SIG-M5 (cell line): Measurements from ENCODE around the gene PLA2G2D.
"Not testable (repeated sequence)": the region's sequence is repeated elsewhere in the genome, so short reads cannot be mapped to it uniquely, and the experiment has no call there.

Experiments
- DNase-seq: peaks from one replicate; lab custom pipeline; 2025; lab: John Stamatoyannopoulos, UW

Gene PLA2G2D

DNA sequence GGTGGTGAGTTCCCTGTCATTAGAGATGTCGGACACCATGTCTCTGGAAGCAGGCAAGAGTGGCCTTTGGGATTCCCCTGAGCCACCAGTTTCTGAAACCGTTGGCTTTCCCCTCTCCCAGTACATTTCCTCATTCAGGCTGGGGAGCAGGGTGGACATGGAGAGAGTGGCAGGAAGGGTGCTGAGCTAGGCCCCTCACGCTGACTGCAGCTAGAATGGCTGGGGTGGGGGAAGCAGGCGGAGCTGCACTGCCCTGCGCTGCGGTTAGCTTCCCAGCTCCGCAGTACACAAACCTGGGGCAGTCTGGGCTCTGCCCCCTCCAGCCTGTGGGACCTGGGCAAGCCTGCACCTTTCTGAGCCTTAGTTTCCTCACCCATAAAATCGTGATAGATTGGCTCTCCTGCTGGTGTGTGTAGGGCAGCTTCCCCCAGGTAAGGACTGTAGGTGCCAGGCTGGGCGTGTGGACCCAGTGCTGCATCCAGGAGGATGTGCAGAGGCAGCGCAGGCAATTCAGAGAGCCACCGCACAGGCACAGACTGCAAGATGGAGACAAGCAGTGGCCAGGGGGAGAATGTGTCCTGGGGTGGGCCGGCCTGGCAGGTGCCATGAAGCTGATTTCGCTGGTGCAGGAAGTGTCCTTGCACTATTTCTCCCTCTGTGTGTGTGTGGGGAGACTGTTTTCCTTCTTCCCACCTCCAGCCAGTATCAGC, 22.8 kb upstream of the PLA2G2D start:
- no peak for DNase-seq

DNA sequence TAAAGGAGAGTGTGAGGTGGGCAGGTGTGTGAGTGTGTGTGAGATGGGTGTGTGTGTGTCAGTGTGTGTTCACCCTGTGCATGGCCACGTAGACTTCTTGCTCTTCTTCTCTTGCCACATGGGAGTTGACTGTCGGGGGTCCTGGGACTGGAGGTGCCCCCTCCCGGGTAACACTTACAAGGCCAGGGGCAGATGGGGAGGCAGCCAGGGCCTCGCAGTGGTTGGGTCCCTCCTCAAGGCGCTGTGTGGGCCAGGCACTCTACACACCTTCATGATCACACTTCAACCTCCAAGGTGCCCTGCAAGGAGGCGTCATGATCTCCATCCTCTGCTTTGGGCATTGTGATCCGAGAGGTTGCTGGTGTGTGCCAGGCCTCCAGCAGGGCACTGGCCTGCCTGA, 22.1 kb upstream of the PLA2G2D start:
- DNase-seq = no peak

DNA sequence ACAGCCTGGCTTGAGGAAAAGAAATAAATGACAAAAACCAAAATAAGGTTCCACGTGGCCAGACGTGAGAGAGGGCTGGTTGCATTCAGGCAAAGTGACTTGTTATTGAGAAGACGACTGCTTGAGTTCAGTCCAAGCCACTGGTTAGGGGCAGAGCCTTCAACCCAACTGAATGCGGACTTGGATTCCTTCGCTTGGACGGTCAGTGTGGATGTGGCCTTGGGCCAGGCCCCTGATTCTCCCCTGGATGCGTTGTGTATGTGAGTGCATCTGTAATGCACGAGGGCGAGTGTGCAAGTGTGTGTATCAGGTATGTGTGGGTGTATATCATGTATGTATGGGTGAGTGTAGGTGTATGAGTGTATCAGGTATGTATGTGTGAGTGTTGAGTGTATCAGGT, 21.7 kb upstream of the PLA2G2D start:
- no peak for DNase-seq

DNA sequence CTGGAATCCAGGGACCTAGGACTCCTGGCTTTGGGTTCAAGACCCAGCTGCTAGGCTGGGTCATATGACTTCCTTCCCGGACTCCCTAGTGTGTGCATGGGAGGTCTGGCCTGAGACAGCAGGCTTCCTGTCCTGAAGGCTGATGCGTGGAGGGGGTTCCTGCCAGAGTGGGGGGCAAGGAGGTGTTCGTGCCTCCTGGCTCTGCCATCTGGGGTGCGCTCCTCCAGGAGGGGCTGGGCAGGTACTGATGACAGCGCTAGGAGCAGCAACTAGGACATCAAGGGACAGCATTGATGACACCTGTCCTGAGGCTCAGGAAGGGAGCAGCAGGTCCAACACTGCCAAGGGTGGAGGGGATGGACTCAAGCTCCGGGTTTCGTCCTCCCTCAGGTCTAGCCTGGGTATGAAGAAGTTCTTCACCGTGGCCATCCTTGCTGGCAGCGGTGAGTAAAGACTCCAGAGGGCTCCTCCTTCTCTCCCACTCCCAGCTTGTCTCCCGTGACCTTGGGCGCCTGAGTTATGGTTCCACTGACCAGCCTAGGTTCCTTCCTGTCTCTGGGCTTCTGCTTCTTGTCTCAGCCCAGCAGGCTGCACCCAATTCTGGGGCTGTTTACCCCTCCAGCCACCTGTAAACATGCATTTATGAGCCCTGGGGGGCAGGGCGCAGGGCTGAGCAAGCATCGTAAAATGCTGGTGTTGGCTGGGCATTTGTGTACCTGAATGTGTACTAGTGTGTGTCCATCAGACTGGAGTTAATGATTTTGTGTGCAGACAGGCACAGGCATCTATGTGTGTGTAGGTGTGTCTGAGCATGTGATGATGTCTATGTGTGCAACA, 20.7 kb upstream of the PLA2G2D start:
- no peak for DNase-seq

DNA sequence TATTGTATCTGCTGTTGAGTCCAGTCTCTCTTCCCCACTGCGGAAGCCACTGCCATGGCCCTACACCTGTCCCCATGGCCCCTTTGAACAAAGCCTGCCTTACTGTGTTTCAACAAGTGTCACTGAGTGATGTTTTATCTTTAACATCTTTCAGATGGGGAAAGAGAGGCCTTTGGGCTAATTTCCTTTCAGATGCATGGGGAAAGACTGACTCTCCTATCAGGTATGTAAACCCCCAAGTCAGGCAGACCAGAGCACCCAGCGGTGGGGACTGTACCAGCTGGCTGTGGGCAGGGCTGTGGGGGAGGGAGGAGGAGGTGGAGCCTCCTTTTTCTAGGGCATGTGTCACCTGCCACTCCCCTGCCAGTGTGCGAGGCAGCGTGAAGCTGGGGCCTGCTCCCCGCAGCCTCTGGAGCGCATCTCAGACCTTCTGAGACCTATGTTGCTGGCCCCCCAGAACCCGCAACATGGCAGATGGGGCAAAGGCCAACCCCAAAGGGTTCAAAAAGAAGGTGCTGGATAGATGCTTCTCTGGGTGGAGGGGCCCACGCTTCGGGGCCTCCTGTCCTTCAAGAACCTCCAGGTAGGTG, 19.7 kb upstream of the PLA2G2D start, which contains the start of gene PLA2G2F:
PLA2G2F (plus strand) TSS at position 363 of the 590 bp plus-strand sequence; CDS start at position 468, 105 bp downstream.
- DNase-seq = no peak

DNA sequence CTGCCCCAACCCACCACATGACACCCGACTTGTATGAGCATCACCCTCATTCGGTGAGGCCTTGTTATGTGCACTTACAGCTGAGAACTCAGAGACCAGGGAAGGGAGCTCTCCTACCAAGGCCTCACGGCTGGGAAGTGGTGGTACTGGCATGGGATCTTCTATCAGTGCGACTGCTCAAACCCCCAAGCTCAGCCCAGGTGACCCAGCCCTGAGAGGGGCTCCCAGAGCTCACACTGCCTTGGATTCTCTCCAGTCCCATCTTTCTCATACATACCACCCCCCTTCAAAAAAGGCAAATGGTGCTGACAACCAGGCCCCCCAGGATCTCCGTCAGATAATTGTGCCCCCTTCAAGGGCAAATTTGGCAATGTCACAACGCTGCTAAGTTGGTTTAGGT, 19.0 kb upstream of the PLA2G2D start:
- DNase-seq = no peak

DNA sequence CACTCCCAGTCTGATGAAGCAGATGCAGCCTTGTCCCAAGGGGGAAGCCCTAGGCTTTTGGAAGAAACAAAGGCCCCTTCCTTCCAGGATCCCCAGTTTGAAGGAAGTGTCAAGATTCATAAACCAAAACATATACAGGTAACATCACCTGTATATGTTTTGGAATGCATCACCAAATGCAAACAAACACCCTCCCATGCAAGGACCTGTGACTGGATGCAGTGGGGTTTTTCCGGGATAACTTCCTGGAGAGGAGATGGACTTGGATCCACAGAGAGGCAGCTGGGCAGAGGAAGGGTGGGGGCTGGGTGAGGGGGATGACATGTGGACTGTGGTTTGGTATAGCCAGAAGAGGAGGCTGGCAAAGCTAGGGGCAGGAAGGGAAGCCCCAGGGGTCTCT, 18.3 kb upstream of the PLA2G2D start:
- no peak for DNase-seq

DNA sequence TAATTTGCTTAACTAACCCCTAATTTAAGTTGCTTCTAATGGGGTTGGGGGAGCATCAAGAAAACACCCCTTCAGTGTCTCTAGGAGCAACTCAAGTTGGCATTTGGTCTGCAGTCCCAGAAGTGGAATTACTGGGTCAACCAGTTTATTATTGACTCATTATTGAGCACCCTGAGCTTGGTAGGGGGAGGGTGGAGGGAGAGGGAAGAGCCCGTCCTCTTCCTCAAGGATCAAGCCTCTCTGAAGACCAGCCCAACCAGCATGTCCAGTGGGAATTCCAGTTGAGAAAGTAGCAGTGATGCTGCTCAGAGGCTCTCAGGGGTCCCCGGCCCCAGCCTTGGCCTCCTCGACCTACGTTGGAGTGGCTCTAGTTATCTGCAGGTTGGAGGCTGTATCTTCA, 17.7 kb upstream of the PLA2G2D start:
- no peak for DNase-seq

DNA sequence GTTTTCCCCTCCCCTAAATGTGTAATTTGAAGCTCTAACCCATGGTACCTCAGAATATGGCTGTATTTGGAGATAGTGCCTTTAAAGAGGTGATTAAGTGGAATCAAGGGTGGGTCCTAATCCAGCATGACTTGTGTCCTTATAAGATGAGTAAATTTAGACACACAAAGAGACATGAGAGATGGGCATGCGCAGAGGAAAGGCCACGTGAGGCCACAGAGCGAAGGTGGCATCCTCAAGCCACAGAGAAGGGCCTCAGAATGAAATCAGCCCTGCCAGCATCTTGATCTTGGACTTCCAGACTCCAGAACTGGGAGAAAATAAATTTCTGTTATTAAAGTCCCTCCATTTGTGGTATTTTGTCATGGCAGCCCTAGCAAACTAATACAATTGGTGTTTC, 16.9 kb upstream of the PLA2G2D start:
- DNase-seq = no peak

DNA sequence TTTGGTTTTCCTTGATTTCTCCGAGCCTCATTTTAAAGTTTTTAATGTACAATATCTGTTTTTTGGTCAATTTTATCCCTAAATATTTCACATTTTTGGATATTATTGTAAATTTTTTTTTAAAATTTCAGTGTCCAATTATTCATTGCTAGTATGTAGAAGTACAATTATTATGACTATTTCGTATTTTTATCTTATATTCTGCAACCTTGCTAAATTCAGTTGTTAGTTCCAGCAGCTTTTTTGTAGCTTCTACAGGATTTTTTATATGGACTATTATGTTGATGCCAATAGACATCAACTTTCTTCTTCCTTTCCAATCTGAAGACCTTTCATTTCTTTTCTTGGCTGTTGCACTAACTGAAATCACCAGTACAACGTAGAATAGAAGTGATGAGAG, 15.7 kb upstream of the PLA2G2D start:
- no peak for DNase-seq

DNA sequence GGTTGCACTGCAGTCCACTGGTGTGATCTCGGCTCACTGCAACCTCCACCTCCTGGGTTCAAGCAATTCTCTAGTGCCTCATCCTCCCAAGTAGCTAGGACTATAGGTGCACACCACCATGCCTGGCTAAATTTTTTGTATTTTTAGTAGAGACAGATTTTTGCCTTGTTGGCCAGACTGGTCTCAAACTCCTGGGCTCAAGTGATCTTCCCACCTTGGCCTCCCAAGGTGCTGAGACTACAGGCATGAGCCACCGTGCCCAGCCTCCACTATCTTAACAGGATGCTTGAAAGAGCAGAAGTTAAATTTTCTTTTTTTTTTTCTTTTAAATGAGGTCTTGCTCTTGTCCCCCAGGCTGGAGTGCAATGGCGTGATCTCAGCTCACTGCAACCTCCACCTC, 11.2 kb upstream of the PLA2G2D start:
- not testable (repeated sequence) for DNase-seq

DNA sequence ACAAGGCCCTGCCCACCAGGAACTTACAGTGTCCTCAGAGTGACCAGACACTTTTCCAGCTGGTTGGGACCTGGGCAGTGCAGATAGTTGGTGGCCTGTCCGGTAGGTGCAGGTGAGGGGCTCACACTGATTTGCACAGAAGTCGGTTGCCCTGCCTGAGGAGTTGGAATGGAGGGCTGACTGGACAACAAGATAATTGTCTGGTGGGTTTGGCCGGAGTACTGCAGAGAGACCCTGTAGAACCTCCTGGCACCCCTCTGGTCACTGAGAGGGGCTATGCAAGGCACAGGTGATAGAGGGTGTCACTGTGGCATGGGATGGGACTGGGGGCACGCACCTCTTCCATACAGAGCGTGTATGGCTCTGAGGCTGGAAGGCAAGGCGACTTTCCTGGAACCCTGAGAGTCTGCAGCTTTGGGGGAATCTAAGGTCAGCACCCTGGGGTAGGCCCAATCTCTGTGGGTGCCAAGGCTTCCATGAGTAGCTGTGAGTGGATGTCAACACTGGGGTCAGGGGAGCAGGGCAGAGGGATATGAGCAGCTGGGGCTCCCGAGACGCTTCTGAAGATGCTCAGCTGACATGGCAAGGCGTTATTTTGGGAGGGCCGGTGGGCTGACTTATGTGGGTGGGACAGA, 7.6 kb upstream of the PLA2G2D start:
- DNase-seq = no peak

DNA sequence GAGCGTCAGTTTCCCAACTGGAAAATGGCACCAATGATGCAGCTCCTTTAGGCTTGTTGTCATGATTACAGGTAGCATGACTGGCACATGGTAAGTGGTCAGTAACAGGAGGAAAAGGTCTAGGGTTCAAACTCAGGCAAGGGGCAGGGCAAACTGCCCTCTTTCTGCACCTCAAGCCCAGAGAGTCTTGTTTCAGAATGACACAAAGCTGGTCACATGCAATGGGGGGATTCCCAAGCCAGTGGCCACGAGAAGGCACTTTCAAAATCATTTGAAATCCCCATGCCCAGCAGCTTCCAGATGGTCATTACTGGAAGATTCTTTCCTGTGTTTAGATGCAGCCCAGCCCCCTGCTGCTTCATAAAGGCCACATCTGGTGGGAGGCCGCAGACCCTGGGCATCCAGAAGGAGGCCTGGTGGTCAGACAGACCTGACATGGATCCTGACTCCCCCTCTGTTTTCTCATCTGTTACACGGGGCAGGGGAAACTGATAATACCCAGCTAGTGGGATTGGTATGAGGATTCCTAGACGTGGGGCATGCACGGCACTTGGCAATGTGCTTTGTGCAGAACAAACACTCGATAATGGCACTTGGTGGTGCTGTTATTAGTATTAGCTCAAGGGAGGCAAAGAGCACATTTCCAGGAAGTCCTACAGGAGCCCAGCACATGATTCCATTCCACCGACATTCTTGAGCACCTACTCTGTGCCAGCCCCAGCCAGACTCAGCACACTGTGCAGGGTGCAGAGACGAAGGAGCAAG, 6.9 kb upstream of the PLA2G2D start:
- no peak for DNase-seq

DNA sequence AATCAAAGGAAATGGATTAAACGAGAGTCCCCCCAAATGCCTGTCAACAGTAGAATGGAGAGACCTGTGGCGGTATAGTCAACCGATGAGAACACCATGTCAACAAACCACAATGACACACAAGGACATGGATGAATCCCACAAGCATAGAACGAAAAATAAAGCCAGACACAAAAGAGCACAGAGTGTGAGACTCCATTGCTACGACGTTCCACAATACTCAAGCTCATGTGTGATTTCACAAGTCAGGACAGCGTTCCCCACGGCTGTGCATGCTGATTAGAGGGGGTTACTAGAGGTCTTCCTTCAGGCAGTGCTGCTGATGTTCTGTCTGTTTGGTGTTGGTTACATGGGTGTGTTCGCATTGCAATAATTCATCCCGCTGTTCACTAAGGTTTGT, 5.8 kb upstream of the PLA2G2D start:
- no peak for DNase-seq

DNA sequence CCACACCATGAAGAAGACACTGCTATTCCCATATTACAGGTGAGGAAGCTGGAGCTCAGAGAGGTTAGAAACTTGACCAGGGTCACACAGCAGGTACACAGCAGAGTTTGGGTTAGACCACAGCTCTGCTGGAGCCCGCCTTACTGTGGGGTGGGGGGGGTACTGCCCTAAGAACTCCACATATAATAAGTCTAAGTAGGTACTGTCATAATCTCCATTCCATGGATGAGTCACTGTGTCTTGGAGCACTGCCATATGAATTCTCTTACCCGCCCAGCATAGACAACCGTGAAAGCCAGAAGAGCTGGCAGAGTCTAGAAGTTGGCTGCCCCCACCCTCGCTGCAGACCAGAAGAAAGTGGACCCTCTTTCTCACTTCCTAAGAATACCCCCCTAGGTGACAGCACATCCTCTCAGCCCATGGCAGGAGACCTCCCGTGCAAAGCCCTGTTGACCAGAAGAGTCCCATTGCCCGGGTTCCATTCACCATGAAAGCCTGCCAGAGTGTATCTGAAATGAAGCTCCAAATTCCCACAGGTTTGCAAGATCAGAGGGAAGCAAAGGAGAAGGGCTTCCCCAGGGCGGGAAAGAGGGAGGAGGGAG, 5.2 kb upstream of the PLA2G2D start:
- DNase-seq = no peak

DNA sequence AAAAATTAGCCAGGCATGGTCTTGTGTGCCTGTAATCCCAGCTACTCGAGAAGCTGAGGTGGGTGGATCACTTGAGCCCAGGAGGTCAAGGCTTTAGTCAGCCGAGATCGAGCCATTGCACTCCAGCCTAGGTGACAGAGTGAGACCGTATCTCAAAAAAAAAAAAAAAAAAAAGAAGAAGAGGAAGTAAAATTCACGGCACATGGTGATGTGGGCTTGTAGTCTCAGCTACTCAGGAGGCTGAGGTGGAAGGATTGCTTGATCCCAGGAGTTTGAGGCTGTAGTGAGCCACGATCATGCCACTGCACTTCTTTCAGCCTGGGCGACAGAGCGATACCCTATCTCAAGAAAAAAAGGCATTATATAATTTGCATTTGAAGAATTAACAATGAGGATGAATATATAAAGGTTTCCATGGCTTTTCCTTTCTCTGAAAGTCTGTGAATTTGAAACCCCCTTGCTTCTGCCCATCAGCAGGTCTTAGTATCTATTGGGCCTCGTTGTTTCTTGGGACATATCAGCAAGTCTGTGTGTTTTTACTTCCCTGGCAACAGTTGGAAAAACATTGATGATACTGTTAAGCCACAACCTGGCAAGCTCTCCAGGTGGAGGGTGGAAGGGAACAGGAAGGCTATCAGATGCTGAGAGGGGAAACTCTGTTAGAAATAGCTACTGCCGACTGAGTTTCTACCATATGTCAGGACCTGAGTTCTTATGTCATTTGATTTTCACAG, 4.6 kb upstream of the PLA2G2D start:
- DNase-seq = no peak

DNA sequence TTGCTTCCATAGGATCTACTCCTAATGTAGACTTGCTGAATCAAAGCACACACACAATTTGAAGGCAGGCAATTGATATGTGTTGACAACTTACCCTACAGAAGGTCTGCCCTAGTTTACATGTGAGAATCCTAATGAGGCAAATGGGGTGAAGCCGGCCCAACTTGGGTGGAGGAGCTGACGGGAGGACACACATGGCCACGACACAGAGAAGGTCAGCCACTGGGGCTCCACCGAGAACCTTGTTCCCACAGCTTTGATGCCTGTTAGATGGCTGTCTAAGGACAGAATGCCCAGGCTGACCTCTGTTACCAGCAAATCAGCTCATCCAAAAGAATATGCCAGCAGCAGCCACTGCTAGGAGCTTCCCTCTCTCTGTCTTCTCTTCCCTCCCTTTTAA, 1.5 kb upstream of the PLA2G2D start:
- no peak for DNase-seq

DNA sequence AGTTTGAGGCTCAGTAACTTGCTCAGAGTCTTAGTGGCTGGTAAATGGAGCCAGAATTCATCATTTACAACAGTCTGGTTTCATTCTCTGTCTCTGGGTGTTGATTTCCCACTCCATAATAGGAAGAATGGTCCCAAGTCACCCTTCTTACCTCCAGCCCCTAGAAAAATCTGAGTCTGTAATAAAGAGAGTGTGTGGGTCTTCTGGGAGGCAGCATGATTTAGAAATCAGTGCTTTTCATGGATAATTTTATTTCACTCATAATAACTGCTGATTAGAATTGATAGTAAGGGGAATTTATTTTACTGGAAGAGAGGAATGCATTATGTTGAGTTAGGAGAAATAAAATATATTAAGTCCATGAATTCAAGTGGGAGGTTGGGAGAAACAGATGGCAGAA, 2.1 kb downstream of the PLA2G2D start:
- no peak for DNase-seq

DNA sequence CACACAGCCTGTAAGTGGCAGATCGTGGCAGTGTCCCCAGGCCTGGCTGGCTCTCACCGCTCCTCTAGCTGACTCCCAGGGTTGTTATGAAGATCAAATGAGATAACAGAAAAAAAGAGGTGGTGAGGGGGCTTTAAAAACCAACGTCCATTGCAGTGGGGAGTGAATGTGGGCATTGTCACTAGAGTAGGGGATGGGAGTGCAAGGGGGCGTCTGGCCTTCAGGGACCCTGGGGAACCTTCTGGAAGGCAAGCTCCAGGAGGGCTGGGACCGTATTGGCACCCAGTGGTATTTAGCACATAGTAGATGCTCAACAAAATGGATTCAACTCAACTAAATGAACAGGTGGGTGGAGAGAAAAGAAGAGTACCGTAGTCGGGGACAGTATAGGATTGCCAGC, 3.4 kb downstream of the PLA2G2D start:
- no peak for DNase-seq

DNA sequence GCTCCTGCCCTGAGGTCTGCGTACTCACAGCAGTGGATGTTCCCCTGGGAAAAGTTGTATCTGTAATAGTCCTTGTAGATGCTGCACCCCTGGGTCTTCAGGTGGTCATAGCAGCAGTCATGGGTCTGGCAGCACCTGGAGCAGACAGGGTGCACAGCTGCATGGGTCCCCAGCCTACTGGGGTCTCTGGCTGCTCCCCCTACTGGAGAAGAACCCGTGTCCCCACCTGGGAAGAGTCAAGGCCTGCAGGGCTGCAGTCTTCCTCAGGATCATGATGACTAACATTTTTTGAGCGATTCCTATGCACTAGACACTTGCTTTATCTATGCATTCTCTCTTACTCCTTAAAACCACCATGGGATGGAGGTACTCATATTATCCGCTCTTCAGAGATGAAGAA, 3.9 kb downstream of the PLA2G2D start:
- DNase-seq = no peak
